ENCODE results near the gene ELOVL1. TPM values are rescaled to one million over a fixed set of nuclear protein-coding genes. Genes with fewer than 3 reads are reported as not detected.

Gene ELOVL1
- total and polyA plus RNA-seq, 10 of the 15 experiments (the other 5 are each of a cell fraction or from before 2014, with no cell fraction given), result 58.5 to 139 (median 89.8) TPM

DNA sequence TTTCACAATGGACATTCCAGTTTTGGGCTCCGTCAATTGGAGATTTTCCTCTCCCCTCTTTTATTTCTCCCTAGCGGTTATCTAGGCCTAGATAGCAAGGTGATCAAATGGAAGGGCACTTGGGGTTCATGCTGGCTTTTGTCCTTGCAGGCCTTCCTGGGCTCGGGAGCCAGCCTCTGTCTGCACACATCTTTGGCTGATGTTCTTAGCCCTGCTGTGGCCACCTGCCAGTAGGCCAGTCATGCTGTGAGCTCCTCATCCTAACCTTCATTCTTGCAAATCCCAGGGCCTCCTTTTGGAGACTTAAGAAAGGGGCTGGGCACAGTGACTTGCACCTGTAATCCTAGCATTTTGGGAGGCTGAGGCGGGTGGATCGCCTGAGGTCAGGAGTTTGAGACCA lies 53.6 kb downstream of the ELOVL1 start:
- Histone ChIP-seq H3K9me3 (replicated peaks; ENCODE audit: control insufficient read depth, insufficient read depth, low read length) (no peaks in the 10 kb centered on the region), H3K36me3 (ENCODE audit: control insufficient read depth in 2 of 2, insufficient read depth in 2 of 2, low read length in 1 of 2) (no peaks in the 10 kb centered on the region), H3K79me2 (ENCODE audit: control insufficient read depth, insufficient read depth, low read length) (no peaks in the 10 kb centered on the region), H3K4me1 (ENCODE audit: control insufficient read depth, insufficient read depth, low read length) (no peaks in the 10 kb centered on the region), H3K9ac (ENCODE audit: control insufficient read depth, insufficient read depth, low read length) (no peak overlapping the region), H3K4me3 (no peak overlapping the region), H3K4me2 (ENCODE audit: control insufficient read depth, insufficient read depth) (no peak overlapping the region), H4K20me1 (ENCODE audit: control insufficient read depth, insufficient read depth) (no peaks in the 10 kb centered on the region), H3K27ac (ENCODE audit: control insufficient read depth, insufficient read depth) (no peak overlapping the region), H2AFZ (ENCODE audit: control insufficient read depth, low read depth, low read length) (no peak overlapping the region), H3K27me3 (replicated peaks in 1 of 2; ENCODE audit: control insufficient read depth in 2 of 2, insufficient read depth in 2 of 2, low read length in 1 of 2) (no peaks in the 10 kb centered on the region)
- no peak for ATAC-seq
- RAD21 ChIA-PET (ENCODE audit: unreplicated experiment), result no interaction called here
- intact Hi-C loops (cut with micrococcal nuclease; ENCODE audit: unreplicated experiment), result no loop called here
- BruUV-seq (replicated peaks), result no TSS peak
- WGBS (ENCODE audit: insufficient coverage, insufficient replicate concordance, low lambda C conversion rate, missing lambda C conversion rate), result 85% methylated on average over 5 of the region's 5 CpGs
- in situ Hi-C loops (cut with MboI), result no loop called here
- no peak for FAIRE-seq
- DNase-seq (ENCODE audit: low read depth, low spot score), result no peak
- CTCF ChIA-PET, result no interaction called here
- SMC1A ChIA-PET (ENCODE audit: uncharacterized antibody, unreplicated experiment), result no interaction called here
- POLR2A ChIA-PET, result no interaction called here
- TF ChIP-seq, protein P1, sequence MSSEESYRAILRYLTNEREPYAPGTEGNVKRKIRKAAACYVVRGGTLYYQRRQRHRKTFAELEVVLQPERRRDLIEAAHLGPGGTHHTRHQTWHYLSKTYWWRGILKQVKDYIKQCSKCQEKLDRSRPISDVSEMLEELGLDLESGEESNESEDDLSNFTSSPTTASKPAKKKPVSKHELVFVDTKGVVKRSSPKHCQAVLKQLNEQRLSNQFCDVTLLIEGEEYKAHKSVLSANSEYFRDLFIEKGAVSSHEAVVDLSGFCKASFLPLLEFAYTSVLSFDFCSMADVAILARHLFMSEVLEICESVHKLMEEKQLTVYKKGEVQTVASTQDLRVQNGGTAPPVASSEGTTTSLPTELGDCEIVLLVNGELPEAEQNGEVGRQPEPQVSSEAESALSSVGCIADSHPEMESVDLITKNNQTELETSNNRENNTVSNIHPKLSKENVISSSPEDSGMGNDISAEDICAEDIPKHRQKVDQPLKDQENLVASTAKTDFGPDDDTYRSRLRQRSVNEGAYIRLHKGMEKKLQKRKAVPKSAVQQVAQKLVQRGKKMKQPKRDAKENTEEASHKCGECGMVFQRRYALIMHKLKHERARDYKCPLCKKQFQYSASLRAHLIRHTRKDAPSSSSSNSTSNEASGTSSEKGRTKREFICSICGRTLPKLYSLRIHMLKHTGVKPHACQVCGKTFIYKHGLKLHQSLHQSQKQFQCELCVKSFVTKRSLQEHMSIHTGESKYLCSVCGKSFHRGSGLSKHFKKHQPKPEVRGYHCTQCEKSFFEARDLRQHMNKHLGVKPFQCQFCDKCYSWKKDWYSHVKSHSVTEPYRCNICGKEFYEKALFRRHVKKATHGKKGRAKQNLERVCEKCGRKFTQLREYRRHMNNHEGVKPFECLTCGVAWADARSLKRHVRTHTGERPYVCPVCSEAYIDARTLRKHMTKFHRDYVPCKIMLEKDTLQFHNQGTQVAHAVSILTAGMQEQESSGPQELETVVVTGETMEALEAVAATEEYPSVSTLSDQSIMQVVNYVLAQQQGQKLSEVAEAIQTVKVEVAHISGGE (CRISPR knock-in tag; IDR thresholded peaks at IDR 0.05), result no peak
- TF ChIP-seq NBN (IDR thresholded peaks at IDR 0.05), result no peak
- TF ChIP-seq, protein P2, sequence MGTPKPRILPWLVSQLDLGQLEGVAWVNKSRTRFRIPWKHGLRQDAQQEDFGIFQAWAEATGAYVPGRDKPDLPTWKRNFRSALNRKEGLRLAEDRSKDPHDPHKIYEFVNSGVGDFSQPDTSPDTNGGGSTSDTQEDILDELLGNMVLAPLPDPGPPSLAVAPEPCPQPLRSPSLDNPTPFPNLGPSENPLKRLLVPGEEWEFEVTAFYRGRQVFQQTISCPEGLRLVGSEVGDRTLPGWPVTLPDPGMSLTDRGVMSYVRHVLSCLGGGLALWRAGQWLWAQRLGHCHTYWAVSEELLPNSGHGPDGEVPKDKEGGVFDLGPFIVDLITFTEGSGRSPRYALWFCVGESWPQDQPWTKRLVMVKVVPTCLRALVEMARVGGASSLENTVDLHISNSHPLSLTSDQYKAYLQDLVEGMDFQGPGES (IDR thresholded peaks at IDR 0.05), result no peak
- TF ChIP-seq RBBP5 (conservative IDR thresholded peaks at IDR 0.05), result no peak
- no peak for TF ChIP-seq ASH2L (IDR thresholded peaks at IDR 0.05; ENCODE audit: borderline replicate concordance, low read depth)
- TF ChIP-seq NFYA (IDR thresholded peaks at IDR 0.05; ENCODE audit: borderline replicate concordance, low read depth, low read length), result no peak
- TF ChIP-seq, protein P3, sequence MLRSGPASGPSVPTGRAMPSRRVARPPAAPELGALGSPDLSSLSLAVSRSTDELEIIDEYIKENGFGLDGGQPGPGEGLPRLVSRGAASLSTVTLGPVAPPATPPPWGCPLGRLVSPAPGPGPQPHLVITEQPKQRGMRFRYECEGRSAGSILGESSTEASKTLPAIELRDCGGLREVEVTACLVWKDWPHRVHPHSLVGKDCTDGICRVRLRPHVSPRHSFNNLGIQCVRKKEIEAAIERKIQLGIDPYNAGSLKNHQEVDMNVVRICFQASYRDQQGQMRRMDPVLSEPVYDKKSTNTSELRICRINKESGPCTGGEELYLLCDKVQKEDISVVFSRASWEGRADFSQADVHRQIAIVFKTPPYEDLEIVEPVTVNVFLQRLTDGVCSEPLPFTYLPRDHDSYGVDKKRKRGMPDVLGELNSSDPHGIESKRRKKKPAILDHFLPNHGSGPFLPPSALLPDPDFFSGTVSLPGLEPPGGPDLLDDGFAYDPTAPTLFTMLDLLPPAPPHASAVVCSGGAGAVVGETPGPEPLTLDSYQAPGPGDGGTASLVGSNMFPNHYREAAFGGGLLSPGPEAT (IDR thresholded peaks at IDR 0.05; ENCODE audit: low read depth), result no peak
- no peak for TF ChIP-seq IKZF1 (conservative IDR thresholded peaks at IDR 0.05)
- TF ChIP-seq IKZF2 (IDR thresholded peaks at IDR 0.05), result no peak
- TF ChIP-seq, protein P4, sequence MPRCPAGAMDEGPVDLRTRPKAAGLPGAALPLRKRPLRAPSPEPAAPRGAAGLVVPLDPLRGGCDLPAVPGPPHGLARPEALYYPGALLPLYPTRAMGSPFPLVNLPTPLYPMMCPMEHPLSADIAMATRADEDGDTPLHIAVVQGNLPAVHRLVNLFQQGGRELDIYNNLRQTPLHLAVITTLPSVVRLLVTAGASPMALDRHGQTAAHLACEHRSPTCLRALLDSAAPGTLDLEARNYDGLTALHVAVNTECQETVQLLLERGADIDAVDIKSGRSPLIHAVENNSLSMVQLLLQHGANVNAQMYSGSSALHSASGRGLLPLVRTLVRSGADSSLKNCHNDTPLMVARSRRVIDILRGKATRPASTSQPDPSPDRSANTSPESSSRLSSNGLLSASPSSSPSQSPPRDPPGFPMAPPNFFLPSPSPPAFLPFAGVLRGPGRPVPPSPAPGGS (IDR thresholded peaks at IDR 0.05; ENCODE audit: borderline replicate concordance, insufficient read depth, low read depth, low read length, poor library complexity, severe bottlenecking), result no peak
- TF ChIP-seq, protein P5, sequence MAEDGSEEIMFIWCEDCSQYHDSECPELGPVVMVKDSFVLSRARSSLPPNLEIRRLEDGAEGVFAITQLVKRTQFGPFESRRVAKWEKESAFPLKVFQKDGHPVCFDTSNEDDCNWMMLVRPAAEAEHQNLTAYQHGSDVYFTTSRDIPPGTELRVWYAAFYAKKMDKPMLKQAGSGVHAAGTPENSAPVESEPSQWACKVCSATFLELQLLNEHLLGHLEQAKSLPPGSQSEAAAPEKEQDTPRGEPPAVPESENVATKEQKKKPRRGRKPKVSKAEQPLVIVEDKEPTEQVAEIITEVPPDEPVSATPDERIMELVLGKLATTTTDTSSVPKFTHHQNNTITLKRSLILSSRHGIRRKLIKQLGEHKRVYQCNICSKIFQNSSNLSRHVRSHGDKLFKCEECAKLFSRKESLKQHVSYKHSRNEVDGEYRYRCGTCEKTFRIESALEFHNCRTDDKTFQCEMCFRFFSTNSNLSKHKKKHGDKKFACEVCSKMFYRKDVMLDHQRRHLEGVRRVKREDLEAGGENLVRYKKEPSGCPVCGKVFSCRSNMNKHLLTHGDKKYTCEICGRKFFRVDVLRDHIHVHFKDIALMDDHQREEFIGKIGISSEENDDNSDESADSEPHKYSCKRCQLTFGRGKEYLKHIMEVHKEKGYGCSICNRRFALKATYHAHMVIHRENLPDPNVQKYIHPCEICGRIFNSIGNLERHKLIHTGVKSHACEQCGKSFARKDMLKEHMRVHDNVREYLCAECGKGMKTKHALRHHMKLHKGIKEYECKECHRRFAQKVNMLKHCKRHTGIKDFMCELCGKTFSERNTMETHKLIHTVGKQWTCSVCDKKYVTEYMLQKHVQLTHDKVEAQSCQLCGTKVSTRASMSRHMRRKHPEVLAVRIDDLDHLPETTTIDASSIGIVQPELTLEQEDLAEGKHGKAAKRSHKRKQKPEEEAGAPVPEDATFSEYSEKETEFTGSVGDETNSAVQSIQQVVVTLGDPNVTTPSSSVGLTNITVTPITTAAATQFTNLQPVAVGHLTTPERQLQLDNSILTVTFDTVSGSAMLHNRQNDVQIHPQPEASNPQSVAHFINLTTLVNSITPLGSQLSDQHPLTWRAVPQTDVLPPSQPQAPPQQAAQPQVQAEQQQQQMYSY (CRISPR knock-in tag; IDR thresholded peaks at IDR 0.05), result no peak
- TF ChIP-seq CEBPB (IDR thresholded peaks at IDR 0.05; ENCODE audit: borderline replicate concordance in 1 of 2, low read depth in 2 of 2, low read length in 2 of 2), result no peak
- no peak for TF ChIP-seq RELA (IDR thresholded peaks at IDR 0.05; ENCODE audit: borderline replicate concordance, partially characterized antibody)
- no peak for TF ChIP-seq RAD21 (IDR thresholded peaks at IDR 0.05; ENCODE audit: insufficient read depth, low read depth, low read length)
